NCI-H446 (cell line): ENCODE results near the gene PIK3R1.

ENCODE experiments used
- DNase-seq, 2 experiments: peaks; one replicate each; lab custom pipeline; 2025; lab: John Stamatoyannopoulos, UW

Gene PIK3R1

DNA sequence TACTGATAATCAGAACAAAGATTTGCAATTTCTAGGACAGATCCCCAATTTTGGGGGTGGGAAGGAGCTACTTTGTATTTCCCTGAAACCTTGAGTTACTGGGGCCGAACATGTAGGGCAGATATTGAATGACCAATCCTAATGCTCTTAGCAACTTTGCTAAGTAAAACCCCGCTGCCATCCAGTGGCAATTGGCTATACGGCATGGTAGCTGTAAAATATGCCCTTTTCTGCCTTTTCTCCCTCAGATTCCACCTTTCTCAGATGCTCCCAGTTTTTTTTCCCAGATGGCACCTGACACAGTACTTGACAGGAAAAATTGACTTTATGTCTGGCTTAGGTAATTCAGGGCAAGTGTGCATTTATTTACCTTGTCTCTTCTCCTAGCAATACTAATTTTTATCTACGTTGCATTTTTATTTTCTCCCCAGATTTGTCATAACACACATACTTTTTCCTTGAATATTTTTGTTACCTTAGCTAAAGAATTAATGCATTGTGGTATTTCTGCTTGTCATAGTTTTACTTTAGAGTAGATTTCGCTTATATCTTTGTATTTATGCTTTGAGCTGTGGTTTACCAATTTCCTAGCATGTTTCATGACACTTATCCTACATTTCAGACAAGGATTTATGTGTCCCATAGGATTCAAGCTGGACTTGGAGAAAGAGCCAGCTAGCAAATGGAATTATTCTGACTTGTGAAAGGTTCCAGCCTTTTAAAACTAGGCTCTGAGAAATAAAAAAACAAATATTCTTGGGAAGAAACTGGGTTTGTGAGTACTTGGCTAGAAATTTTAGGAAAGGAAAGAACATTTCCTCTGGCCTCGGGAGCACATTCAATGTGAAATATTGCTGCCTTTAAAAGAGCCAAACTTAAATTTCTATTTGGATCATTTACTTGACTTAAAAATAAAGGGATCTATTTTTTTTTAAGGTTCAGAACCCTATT, 37.4 kb downstream of the PIK3R1 start:
- peak; percentile 68 to 73 for DNase-seq

GRCh38 chr5:68253624-68254585, 38.3 kb downstream of the PIK3R1 start:
- no peak for DNase-seq

- DNase-seq: no peak
Measured at GRCh38 chr5:68254810-68255209, 39.3 kb downstream of the PIK3R1 start.

- DNase-seq: no peak
Measured at GRCh38 chr5:68255305-68256120, 40.0 kb downstream of the PIK3R1 start.

DNA sequence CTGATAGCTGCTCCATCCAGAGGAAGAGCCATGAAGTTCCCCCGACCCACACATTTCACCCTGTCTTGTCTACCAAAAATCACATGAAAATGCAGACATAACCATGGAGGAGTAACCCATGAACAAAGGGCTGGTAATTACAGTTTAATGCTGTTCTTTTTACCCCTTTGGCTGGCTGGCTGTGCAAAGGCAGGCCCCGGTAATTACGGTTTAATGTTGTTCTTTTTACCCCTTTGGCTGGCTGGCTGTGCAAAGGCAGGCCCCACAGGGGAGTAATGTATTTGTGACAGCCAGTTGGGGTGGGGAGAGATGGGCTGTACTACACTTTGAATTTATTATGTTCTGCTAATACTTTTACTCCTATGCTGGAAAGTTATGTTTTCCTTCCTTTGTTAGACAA, 41.7 kb downstream of the PIK3R1 start:
- peak in 1 of 2 experiments; percentile 12 for DNase-seq

GRCh38 chr5:68258531-68258930, 43.0 kb downstream of the PIK3R1 start:
- peak; percentile 26 to 74 for DNase-seq

GRCh38 chr5:68259700-68260099, 44.1 kb downstream of the PIK3R1 start:
- DNase-seq: no peak

- no peak for DNase-seq
Measured at GRCh38 chr5:68260467-68260866, 44.9 kb downstream of the PIK3R1 start.

GRCh38 chr5:68261169-68261568, 45.6 kb downstream of the PIK3R1 start:
- peak; percentile 48 to 72 for DNase-seq

GRCh38 chr5:68261569-68262065, 46.1 kb downstream of the PIK3R1 start:
- peak; percentile 45 to 68 for DNase-seq

- DNase-seq: peak in 1 of 2 experiments; percentile 24
Measured at GRCh38 chr5:68264024-68264956, 48.7 kb downstream of the PIK3R1 start.

DNA sequence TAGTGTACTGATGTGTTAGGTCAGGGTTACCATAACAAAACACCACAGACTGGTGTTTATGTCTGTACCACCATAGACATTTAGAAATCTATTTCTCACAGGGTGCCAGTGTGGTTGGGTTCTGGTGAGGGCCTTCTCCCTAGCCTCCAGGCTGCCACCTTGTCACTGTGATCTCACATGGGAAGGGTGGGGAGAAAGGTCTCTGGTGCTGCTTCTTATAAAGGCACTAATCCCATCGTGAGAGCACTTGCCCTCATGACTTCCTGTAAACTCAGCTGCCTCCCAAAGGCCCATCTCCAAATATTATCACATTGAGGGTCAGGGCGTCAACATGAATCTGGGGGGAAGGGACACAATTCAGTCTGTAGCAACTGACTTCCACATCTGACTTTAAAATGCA, 49.8 kb downstream of the PIK3R1 start:
- DNase-seq: no peak

- no peak for DNase-seq
Measured at GRCh38 chr5:68265822-68266395, 50.4 kb downstream of the PIK3R1 start.

DNA sequence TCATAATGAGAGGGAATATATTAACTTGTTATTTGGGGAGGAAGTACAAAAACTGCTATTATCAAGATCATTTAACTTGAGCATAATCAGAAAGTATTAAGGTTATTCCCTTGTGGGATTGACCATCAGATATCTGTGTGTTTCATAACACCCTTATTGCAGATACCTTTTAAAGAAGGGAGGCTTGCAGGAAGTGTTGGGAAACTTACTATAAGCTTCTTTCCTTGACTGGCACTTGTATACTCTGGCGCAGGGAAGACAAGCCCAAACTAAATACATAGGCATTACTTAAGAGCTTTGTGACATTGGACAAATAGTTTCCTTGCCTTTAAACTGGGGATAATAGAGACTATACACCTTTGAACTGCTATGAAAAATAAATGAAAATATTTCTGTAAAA, 50.9 kb downstream of the PIK3R1 start:
- DNase-seq: no peak

- DNase-seq: no peak
Measured at GRCh38 chr5:68267066-68267465, 51.5 kb downstream of the PIK3R1 start.

GRCh38 chr5:68268101-68268851, 52.7 kb downstream of the PIK3R1 start:
- DNase-seq: no peak

GRCh38 chr5:68268852-68269130, 53.2 kb downstream of the PIK3R1 start:
- DNase-seq: no peak

GRCh38 chr5:68269820-68270219, 54.3 kb downstream of the PIK3R1 start:
- DNase-seq: no peak

GRCh38 chr5:68270399-68270975, 54.9 kb downstream of the PIK3R1 start:
- DNase-seq: no peak
